ENCODE data around the gene FRMD4B. TPM values are rescaled to one million over a fixed set of nuclear protein-coding genes. Genes with fewer than 3 reads are reported as not detected.

The FRMD4B gene
- total RNA-seq, 1 donor from 2014 or later, result 53.5 TPM

DNA sequence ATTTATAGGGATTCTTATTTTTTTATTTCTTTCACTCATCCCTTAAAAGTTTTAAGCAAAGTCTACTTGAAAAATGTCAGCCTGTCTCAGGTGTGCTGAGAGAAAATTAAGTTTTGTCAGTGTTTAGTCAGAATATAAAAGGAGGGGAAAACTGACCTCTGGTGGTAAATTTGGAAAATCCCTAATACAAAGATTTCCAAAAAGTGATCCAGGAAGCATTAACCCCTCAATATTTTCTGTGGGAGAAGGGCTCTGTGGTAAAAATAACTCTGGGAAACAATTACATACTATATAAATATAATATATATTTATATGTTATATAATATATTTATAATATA lies 41.0 kb upstream of the FRMD4B start:
- H3K36me3 ChIP-seq, result no peaks in the 10 kb centered on the region
- no peaks in the 10 kb centered on the region for H3K4me1 ChIP-seq
- H3K27ac ChIP-seq, result no peak overlapping the region
- intact Hi-C loops (cut with DNase I), result no loop called here
- DNase-seq (ENCODE audit: extremely low spot score in 2 of 2), result no peak
- no peak overlapping the region for H3K4me3 ChIP-seq
- TF ChIP-seq POLR2AphosphoS5 (IDR thresholded peaks at IDR 0.05; ENCODE audit: insufficient read depth in 1 of 2, low read depth in 1 of 2), result no peak
- TF ChIP-seq POLR2A (IDR thresholded peaks at IDR 0.05), result no peak
- TF ChIP-seq, protein P1, sequence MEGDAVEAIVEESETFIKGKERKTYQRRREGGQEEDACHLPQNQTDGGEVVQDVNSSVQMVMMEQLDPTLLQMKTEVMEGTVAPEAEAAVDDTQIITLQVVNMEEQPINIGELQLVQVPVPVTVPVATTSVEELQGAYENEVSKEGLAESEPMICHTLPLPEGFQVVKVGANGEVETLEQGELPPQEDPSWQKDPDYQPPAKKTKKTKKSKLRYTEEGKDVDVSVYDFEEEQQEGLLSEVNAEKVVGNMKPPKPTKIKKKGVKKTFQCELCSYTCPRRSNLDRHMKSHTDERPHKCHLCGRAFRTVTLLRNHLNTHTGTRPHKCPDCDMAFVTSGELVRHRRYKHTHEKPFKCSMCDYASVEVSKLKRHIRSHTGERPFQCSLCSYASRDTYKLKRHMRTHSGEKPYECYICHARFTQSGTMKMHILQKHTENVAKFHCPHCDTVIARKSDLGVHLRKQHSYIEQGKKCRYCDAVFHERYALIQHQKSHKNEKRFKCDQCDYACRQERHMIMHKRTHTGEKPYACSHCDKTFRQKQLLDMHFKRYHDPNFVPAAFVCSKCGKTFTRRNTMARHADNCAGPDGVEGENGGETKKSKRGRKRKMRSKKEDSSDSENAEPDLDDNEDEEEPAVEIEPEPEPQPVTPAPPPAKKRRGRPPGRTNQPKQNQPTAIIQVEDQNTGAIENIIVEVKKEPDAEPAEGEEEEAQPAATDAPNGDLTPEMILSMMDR (IDR thresholded peaks at IDR 0.05), result no peak
- no peaks in the 10 kb centered on the region for H3K9me3 ChIP-seq
- no peaks in the 10 kb centered on the region for H3K27me3 ChIP-seq

DNA sequence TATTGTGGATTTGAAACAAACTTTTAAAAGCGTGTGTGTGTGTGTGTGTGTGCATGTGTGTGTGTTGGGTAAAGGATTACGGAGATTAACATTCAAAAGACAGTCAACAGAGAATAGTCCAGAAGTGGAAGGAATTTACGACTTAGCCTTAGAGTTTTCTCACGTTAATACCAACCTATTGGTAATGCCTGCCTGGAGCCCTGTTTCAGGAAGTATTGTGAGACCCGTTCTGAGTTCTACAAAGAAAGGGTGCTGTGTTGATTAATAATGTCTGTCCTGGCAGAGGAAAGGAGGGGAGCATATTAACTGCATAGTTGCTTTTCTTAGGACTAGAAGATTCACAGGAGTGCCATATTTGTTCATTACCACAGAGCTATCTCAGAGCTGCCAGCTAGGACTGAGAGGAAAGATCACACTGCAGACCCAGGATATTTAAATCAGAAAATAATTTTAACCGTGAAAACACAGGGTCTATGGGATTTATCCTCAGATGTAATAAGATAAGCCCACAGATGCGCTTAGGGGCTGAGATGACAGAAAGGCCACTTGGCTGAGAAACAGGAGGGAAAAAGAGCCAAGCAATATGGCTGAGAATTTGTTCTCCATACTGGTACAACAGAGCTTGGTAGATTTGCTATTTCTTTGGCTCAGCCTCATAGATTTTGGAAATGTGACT lies 40.5 kb upstream of the FRMD4B start:
- intact Hi-C loops (cut with DNase I), result no loop called here
- no peak for DNase-seq (ENCODE audit: extremely low spot score in 2 of 2)
- no peak overlapping the region for H3K27ac ChIP-seq
- TF ChIP-seq POLR2A (IDR thresholded peaks at IDR 0.05) (no peak), POLR2AphosphoS5 (IDR thresholded peaks at IDR 0.05; ENCODE audit: insufficient read depth in 1 of 2, low read depth in 1 of 2) (no peak)
- TF ChIP-seq, protein P1 (IDR thresholded peaks at IDR 0.05), result no peak
- H3K9me3 ChIP-seq, result no peaks in the 10 kb centered on the region
- H3K4me1 ChIP-seq, result peaks cover under 1% of the 10 kb centered on the region
- H3K36me3 ChIP-seq, result no peaks in the 10 kb centered on the region
- no peaks in the 10 kb centered on the region for H3K27me3 ChIP-seq
- no peak overlapping the region for H3K4me3 ChIP-seq

DNA sequence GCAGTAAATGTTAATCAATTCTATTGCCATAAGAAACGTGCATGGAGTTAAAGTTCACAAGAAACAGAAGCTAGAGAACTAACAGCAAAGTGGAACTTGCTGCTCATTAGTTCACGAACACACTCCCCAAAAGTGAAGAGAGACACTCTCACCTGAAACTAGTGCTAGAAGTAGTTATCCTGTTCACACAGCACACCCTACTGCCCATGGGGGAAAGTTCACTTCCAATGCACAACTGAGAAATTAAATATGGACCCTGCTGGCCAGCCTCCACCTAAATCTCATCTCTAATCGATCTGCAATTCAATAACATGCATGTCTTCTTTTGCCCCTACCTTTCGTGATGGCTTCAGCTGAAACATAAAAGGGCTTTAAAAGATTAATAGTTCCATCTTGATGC lies 39.4 kb upstream of the FRMD4B start:
- Histone ChIP-seq H3K4me1 (peaks cover 6% of the 10 kb centered on the region), H3K27ac (no peak overlapping the region), H3K9me3 (no peaks in the 10 kb centered on the region), H3K27me3 (no peaks in the 10 kb centered on the region), H3K36me3 (no peaks in the 10 kb centered on the region), H3K4me3 (no peak overlapping the region)
- DNase-seq (ENCODE audit: extremely low spot score in 2 of 2), result no peak
- TF ChIP-seq, protein P1 (IDR thresholded peaks at IDR 0.05), result peak in 1 of 3 experiments; percentile 37
- no peak for TF ChIP-seq POLR2A (IDR thresholded peaks at IDR 0.05)
- intact Hi-C loops (cut with DNase I), result no loop called here

DNA sequence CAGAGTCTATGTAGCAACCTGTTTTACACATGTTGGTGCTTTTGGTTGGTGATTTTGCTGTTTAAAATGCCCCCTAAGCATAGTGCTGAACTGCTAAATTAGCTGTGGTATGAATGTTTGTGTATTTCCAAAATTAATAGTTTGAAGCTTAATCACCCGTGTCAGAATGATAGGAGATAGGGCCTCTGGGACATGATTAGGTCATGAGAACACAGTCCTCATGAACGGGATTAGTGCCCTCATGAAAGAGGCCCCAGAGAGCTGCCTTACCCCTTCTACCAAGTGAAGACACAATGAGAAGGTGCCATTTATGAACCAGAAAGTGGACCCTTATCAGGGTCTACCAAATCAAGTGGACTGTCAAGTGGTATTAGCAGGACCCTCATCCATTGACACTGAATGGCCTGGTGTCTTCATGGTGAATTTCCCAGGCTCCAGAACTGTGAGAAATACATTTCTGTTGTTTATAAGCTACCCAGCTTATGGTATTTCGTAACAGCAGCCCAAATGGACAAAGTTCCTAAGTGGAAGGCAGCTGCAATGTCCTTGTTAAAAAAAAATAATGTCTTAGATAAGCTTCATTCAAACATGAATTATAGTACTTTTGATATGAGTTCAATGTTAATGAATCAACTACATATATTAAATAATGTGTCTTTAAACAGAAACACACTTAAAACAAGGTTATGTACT lies 37.7 kb upstream of the FRMD4B start:
- Histone ChIP-seq H3K4me1 (peaks cover 6% of the 10 kb centered on the region), H3K9me3 (no peaks in the 10 kb centered on the region), H3K36me3 (no peaks in the 10 kb centered on the region), H3K4me3 (no peak overlapping the region), H3K27ac (no peak overlapping the region), H3K27me3 (no peaks in the 10 kb centered on the region)
- TF ChIP-seq POLR2AphosphoS5 (IDR thresholded peaks at IDR 0.05; ENCODE audit: insufficient read depth in 1 of 2, low read depth in 1 of 2) (no peak), POLR2A (IDR thresholded peaks at IDR 0.05) (no peak)
- TF ChIP-seq, protein P1 (IDR thresholded peaks at IDR 0.05), result no peak
- intact Hi-C loops (cut with DNase I), result no loop called here
- no peak for DNase-seq (ENCODE audit: extremely low spot score in 2 of 2)

DNA sequence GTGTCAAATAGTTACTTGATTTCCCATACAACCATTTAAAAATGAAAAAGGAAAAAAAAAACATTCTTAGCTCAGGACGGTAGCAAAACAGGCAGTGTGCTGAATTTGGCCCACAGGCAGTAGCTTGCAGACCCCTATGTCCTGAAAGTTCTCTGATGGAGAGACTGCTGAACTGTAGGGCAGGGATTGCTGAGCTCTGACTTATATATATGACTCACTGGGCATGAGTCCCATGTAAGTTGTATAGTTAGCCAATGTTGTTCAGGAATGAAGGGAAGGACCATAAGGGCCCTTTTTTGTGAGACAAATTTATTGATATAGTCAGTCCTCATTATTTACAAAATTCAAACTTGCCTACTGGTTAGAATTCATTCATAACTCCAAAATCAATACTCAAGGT lies 36.9 kb upstream of the FRMD4B start:
- H3K27ac ChIP-seq, result no peak overlapping the region
- TF ChIP-seq POLR2A (IDR thresholded peaks at IDR 0.05) (no peak), POLR2AphosphoS5 (IDR thresholded peaks at IDR 0.05; ENCODE audit: insufficient read depth in 1 of 2, low read depth in 1 of 2) (no peak)
- intact Hi-C loops (cut with DNase I), result no loop called here

More for the DNA sequence above, 36.9 kb upstream of the FRMD4B start:
- Histone ChIP-seq H3K4me3 (no peak overlapping the region), H3K27me3 (no peaks in the 10 kb centered on the region), H3K9me3 (no peaks in the 10 kb centered on the region), H3K4me1 (peaks cover 6% of the 10 kb centered on the region), H3K36me3 (no peaks in the 10 kb centered on the region)
- no peak for DNase-seq (ENCODE audit: extremely low spot score in 2 of 2)

All from vagina (tissue), 2 donors.